Esophagus muscularis mucosa (tissue), 4 donors: Measurements from ENCODE around the gene CLCC1. TPM values are rescaled to one million over a fixed set of nuclear protein-coding genes. Genes with fewer than 3 reads are reported as not detected.
"Not testable (repeated sequence)": the region's sequence is repeated elsewhere in the genome, so short reads cannot be mapped to it uniquely, and the experiment has no call there.

Experiments
- DNase-seq: peaks from one replicate; pipeline ENCODE4 v3.0.0-alpha.2; 2017; ENCODE audit errors: extremely low spot score
- H3K27ac ChIP-seq, 4 donors: fragments of 200-600 bp; sonication (generic); replicated peaks in 1 of 4; 1 replicate in 3 of 4; 2 replicates in 1 of 4; pipeline ENCODE4 v1.5.1; 2016 to 2019; ENCODE audit warnings: mild to moderate bottlenecking in 1 of 4
- H3K27me3 ChIP-seq, 4 donors: fragments of 200-600 bp; sonication (generic); one replicate each; pipeline versions ENCODE4 v1.5.1 to v1.6.0; 2016 to 2019
- H3K36me3 ChIP-seq, 4 donors: fragments of 200-600 bp; sonication (generic); one replicate each; pipeline ENCODE4 v1.5.1; 2016 to 2019
- H3K4me1 ChIP-seq, 4 donors: fragments of 200-600 bp; sonication (generic); one replicate each; pipeline ENCODE4 v1.5.1; 2016 to 2019
- H3K4me3 ChIP-seq, 4 donors: fragments of 200-600 bp; sonication (generic); 1 replicate in 2 of 4; 2 replicates in 2 of 4; pipeline ENCODE4 v1.5.1; 2016 to 2019; ENCODE audit warnings: mild to moderate bottlenecking in 4 of 4, moderate library complexity in 1 of 4
- H3K9me3 ChIP-seq, 4 donors: fragments of 200-600 bp; sonication (generic); 1 replicate in 3 of 4; 2 replicates in 1 of 4; pipeline ENCODE4 v1.5.1; 2016 to 2019
- CTCF ChIP-seq, 3 experiments: fragments of 200-600 bp in 2 of 3; fragments of 450-650 bp in 1 of 3; sonication (generic) in 2 of 3; IDR thresholded peaks; one replicate each; pipeline ENCODE4 v1.5.1; 2017 to 2019; ENCODE audit warnings: antibody characterized with exemption in 3 of 3, mild to moderate bottlenecking in 2 of 3, moderate library complexity in 1 of 3
- EP300 ChIP-seq: sonication (generic); formaldehyde crosslinking; IDR thresholded peaks from one replicate; pipeline ENCODE4 v1.6.1; 2017; ENCODE audit warnings: antibody characterized with exemption
- POLR2A ChIP-seq: fragments of 450-650 bp; IDR thresholded peaks from one replicate; pipeline ENCODE4 v1.6.1; 2017; ENCODE audit warnings: antibody characterized with exemption, moderate library complexity, mild to moderate bottlenecking, low read depth
- POLR2AphosphoS5 ChIP-seq, 2 donors: sonication (generic); formaldehyde crosslinking; IDR thresholded peaks; one replicate each; pipeline ENCODE4 v1.6.1; 2017; ENCODE audit warnings: antibody characterized with exemption in 2 of 2
- WGBS: methylation state at CpG from one replicate; pipeline ENCODE4 v1.1.5; 2018; 5-methylcytosine and 5-hydroxymethylcytosine counted together
- intact Hi-C: fragments of 100-400 bp; cut with DNase I; formaldehyde crosslinking; loops from one replicate; pipeline ENCODE4 v1.15.1; 2023
- small RNA-seq, 3 donors: library from RNA; depleted of rRNA; stranded (forward); fragments of <200 nt; gene quantifications; one replicate each; pipeline ENCODE3, GENCODE V24; 2016
- total RNA-seq, 4 donors: library from RNA; depleted of rRNA; stranded (reverse); fragments of >200 nt; gene quantifications; one replicate each; pipeline versions ENCODE4 v1.1.0 to v1.2.1, GENCODE V29; 2016

Gene CLCC1
- total RNA-seq, 4 donors from 2014 or later: 16.6 to 32.4 (median 25.9) TPM

GRCh38 chr1:108933944-108934343 is 29.3 kb downstream of the CLCC1 start:
- DNase-seq: no peak
- H3K4me3 ChIP-seq: no peak overlapping the region
- H3K27ac ChIP-seq: no peak overlapping the region
- H3K9me3 ChIP-seq: no peaks in the 10 kb centered on the region
- intact Hi-C loops: no loop called here
- TF ChIP-seq POLR2AphosphoS5 (IDR thresholded peaks at IDR 0.05): no peak
- no peak for TF ChIP-seq EP300
- no peak for TF ChIP-seq POLR2A
- no peak for TF ChIP-seq CTCF (IDR thresholded peaks at IDR 0.05)
- peaks cover 44 to 98% (median 84%) of the 10 kb centered on the region in 4 donors for H3K36me3 ChIP-seq
- H3K27me3 ChIP-seq: no peaks in the 10 kb centered on the region
- WGBS: 88% methylated on average over 5 of the region's 5 CpGs
- peaks cover 0 to 7% (median 3%) of the 10 kb centered on the region in 4 donors for H3K4me1 ChIP-seq

- H3K4me3 ChIP-seq, DNase-seq, intact Hi-C loops, H3K27me3 ChIP-seq, H3K9me3 ChIP-seq, H3K27ac ChIP-seq, H3K4me1 ChIP-seq: not testable (repeated sequence)
- WGBS: 100% methylated on average over 1 of the region's 1 CpG
- H3K36me3 ChIP-seq: peaks cover 61 to 100% (median 77%) of the 10 kb centered on the region in 4 donors
Observed at GRCh38 chr1:108927565-108927964, 35.7 kb downstream of the CLCC1 start.

GRCh38 chr1:108925920-108926319 is 37.4 kb downstream of the CLCC1 start:
- WGBS: 89% methylated on average over 2 of the region's 2 CpGs

GRCh38 chr1:108916788-108917187 is 46.5 kb downstream of the CLCC1 start:
- Histone ChIP-seq H3K27ac (no peak overlapping the region), H3K36me3 (peaks cover 0 to 41% (median 25%) of the 10 kb centered on the region in 4 donors), H3K4me3 (no peak overlapping the region), H3K9me3 (no peaks in the 10 kb centered on the region), H3K4me1 (peaks cover 8 to 15% (median 11%) of the 10 kb centered on the region in 4 donors), H3K27me3 (no peaks in the 10 kb centered on the region)
- intact Hi-C loops: no loop called here
- TF ChIP-seq EP300 (no peak), CTCF (IDR thresholded peaks at IDR 0.05) (no peak), POLR2A (no peak), POLR2AphosphoS5 (IDR thresholded peaks at IDR 0.05) (no peak)
- WGBS: 97% methylated on average over 2 of the region's 2 CpGs
- no peak for DNase-seq

More at GRCh38 chr1:108925920-108926319, 37.4 kb downstream of the CLCC1 start:
- Histone ChIP-seq H3K4me3 (no peak overlapping the region), H3K4me1 (peaks cover 0 to 7% (median 3%) of the 10 kb centered on the region in 4 donors), H3K36me3 (peaks cover 54 to 100% (median 67%) of the 10 kb centered on the region in 4 donors), H3K27ac (no peak overlapping the region), H3K9me3 (no peaks in the 10 kb centered on the region), H3K27me3 (no peaks in the 10 kb centered on the region)
- DNase-seq: no peak
- TF ChIP-seq CTCF (IDR thresholded peaks at IDR 0.05) (no peak), EP300 (no peak), POLR2AphosphoS5 (IDR thresholded peaks at IDR 0.05) (no peak), POLR2A (no peak)
- intact Hi-C loops: no loop called here

Small RNA genes within 50 kb of the gene (small RNA-seq; reads per million reads assigned to genes)
- 0 reads per million in 3 donors for gene BX679664.2

Other genes starting within 250 kb of the CLCC1 start
- gene STXBP3, start 216.8 kb downstream of the CLCC1 start, total RNA-seq: 10 to 100 TPM; 54.8 to 67.7 (median 63.8) TPM
- 1 to 10 TPM in 3 of 4 donors, under 1 TPM in 1; 0.13 to 7.5 (median 1.5) TPM for gene AKNAD1, start 106.4 kb downstream of the CLCC1 start, total RNA-seq
- gene GPSM2, start 86.5 kb downstream of the CLCC1 start, total RNA-seq: 100 to 1,000 TPM in 2 of 4 donors, 10 to 100 TPM in 2; 59.8 to 105 (median 90.9) TPM
- 10 to 100 TPM; 16.1 to 27.3 (median 18.1) TPM for gene WDR47, start 78.6 kb upstream of the CLCC1 start, total RNA-seq
- 10 to 100 TPM; 41.6 to 71.0 (median 51.8) TPM for gene TAF13, start 112.5 kb upstream of the CLCC1 start, total RNA-seq
- gene TMEM167B, start 127.3 kb upstream of the CLCC1 start, total RNA-seq: 10 to 100 TPM; 24.9 to 35.3 (median 27.5) TPM
- under 1 TPM in 3 of 4 donors, not detected in 1; 0.34 to 0.83 (median 0.52) TPM for gene ELAPOR1, start 150.6 kb upstream of the CLCC1 start, total RNA-seq